Hindlimb muscle (tissue), 1 donor: ENCODE measurements around the gene PPP4C. TPM values are rescaled to one million over a fixed set of nuclear protein-coding genes. Genes with fewer than 3 reads are reported as not detected.

Experiments
- DNase-seq: peaks from one replicate; pipeline ENCODE4 v3.0.0-alpha.2; 2013
- polyA plus RNA-seq: library from polyadenylated mRNA; unstranded; fragments of 120-200 nt; gene quantifications from one replicate; pipeline ENCODE4 v1.2.1, GENCODE V29; 2013; ENCODE audit not compliant: insufficient read length

Gene PPP4C
- polyA plus RNA-seq, 1 donor = 64.3 TPM

DNA sequence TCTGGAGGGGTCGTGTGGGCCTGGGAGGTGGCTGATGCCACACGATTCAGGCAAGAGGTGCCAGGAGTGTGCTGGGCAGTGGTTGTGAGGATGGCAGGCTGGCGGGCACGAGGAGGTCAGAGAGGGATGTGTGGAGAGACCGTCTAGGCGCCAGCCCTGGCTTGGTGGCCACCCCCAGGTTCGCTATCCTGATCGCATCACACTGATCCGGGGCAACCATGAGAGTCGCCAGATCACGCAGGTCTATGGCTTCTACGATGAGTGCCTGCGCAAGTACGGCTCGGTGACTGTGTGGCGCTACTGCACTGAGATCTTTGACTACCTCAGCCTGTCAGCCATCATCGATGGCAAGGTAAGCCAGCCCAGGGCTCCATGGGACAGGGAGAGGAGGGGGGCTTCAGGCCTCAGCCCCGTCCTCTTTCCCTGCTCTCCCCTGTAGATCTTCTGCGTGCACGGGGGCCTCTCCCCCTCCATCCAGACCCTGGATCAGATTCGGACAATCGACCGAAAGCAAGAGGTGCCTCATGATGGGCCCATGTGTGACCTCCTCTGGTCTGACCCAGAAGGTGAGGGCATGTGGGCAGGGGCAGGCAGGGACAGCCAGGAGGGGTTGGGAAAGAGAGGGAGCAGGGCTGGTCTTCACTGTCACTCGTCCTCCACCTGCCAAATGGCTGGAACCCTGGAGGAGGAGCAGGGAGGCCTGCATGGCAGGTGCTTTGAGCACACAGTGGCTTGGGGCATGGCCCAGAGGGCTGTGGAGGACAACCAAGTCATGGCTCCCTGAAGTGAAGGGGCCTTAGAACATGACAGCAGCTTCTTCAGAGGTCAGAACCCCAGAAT, 7.6 kb downstream of the PPP4C start:
- DNase-seq = no peak

DNA sequence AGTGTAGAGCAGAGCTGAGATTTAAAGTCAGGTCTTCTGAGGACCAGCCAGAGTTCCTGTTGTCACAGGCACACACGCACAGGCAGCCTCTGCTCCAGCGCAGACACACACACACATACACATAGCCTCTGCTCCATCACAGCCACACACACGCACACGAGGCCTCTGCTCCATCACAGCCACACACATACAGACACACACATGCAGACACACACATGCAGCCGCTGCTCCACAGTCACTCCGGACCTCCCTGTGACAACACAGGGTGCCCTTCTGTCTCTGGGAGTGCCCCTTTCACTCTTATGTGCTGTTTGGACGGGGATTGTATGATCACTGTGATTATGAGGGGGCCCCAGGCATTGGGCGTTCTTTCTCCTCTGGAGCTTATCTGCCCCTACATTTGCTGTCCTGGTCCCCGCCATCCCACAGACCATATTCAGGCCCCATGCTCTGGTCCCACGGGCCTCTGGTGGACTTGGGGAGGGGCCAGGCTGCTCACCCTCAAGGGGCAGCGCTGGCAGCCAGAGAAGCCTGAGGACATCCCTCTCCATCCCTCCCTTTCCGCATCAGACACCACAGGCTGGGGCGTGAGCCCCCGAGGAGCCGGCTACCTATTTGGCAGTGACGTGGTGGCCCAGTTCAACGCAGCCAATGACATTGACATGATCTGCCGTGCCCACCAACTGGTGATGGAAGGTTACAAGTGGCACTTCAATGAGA, 8.5 kb downstream of the PPP4C start:
- no peak for DNase-seq

DNA sequence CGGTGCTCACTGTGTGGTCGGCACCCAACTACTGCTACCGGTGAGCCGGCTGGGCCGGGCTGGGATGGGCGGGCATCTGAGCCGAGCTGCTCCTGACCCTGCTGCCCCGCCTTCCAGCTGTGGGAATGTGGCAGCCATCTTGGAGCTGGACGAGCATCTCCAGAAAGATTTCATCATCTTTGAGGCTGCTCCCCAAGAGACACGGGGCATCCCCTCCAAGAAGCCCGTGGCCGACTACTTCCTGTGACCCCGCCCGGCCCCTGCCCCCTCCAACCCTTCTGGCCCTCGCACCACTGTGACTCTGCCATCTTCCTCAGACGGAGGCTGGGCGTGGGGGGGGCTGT, 9.0 kb downstream of the PPP4C start:
- no peak for DNase-seq

DNA sequence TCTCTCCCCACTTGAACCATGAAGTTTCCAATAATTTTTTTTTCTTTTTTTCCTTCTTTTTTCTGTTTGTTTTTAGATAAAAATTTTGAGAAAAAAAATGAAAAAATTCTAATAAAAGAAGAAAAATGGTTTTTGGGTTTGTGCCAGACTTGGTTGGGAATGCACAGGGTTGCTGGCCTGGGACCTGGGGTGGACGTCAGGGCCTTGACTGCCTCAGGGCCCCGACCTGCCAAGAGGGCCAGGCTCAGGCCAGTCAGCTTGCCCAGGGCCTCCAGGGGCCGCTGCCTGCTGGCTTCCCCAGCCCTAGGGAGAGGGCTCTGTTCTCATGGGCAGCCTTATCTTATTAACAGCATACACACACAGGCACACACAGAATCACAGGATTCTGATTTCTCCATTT, 9.5 kb downstream of the PPP4C start:
- DNase-seq = no peak

DNA sequence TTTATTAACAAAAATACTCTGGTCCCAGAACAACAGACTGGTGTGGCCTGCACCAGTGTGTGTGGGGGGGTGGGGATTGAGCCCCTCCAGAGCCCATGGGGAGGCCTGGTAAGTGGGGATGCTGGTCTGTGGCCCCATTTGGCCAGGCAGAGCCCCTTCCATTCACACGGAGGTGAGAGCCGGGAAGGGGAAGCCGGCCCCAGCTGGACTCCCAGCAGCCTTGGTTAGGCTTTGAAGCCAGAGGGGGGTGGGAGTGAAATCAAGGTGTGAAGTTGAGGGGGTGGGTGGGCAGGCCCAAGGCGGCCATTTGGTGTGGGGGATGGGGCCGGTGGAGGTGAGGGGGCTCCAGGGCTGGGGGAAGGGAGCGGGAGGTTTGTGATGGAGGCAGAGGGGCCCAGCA, 10.0 kb downstream of the PPP4C start:
- DNase-seq = no peak

DNA sequence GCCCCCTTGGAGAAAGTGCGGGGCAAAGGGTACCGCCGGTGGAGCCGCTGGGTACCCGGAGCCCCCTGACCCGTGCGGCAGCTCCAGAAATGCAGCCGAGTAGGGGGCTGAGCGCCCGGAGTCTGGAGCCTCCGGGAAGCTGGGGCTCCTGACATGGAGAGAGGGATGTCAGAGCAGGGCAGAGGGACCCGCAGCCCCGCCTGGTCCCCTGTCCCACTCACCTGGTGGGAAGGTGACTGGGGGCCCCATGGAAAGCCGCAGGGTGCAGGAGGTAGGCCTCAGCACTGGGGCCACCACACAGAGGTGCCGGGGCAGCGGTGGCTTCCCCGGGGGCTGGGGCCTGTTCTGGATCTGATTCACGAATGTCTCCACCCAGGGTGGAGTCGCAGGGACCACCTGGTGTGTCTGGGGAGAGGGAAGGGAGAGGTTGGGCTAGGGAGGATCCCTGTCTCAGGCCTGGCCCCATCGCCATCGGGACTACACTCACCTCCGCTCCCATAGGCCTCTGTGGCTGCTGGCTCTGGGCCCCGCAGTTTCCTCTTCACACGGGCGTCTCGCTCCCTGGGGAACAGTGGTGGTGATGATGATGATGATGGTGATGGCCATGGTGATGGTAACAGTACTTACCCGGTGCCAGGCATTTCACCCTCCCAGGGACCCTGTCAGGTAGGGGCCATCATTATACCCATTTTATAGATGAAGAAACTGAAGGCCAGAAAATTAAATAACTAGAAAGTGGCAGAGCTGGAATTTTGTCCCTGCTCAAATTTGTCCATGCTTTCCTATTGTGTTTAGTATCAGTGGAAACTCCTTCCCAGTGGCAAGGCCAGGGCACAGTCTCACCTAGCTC, 10.7 kb downstream of the PPP4C start:
- DNase-seq = no peak

DNA sequence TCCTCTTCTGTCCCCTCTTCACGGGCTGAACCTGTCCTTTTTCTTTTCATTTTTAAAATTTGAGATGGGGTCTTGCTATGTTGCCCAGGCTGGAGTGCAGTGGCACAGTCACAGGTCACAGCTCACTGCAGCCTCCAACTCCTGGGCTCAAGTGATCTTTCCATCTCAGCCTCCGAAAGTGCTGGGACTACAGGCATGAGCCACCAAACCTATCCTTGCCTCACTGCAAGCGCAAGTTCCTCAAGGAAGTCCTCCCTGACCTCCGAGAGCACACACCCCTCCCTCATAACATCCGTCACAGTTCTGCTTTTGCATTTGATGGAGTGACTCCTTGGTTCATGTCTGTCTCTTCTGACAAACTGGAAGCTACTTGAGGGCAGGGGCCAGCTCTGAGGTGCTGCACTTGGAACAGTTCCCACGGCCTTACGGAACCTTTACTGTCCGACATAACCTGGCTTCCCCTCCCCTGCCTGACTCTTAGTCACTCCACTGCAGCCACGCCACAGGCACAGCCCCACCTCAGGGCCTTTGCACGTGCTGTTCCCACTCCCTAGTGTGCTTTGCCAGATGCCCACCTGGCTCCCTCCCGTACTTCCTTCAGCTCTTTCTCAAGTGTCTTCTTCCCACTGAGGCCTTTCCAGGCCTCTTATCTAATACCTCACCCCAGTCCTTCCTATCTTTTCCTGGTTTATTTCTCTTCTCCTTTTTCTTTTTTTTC, 11.5 kb downstream of the PPP4C start:
- no peak for DNase-seq

DNA sequence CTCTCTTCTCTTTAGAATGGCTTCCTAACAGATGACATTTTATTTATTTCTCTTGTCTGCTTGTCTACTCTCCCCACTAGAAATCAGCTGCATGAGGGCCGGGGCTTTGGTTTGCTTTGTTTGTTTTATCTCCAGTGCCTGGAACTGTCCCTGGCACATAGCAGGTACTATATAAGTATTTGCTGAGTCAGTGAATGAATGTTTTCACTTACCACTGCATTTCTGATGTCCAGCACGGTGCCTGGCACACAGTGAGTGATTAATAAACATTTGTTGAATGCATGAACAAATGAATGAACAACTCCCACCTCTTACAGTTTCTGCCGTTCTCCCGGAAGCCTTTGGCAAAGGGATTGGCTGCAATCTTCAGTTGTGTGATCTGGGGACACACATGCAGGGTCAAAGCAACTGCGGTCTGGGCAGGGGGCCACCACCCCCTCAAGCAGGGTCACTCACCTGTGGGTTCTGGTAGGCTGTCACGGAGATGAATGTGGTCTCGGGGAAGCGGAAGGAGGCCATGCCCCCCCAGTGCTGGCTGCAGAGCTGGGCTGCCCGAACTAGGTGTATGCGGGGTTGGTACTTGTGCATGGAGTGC, 12.5 kb downstream of the PPP4C start:
- no peak for DNase-seq

DNA sequence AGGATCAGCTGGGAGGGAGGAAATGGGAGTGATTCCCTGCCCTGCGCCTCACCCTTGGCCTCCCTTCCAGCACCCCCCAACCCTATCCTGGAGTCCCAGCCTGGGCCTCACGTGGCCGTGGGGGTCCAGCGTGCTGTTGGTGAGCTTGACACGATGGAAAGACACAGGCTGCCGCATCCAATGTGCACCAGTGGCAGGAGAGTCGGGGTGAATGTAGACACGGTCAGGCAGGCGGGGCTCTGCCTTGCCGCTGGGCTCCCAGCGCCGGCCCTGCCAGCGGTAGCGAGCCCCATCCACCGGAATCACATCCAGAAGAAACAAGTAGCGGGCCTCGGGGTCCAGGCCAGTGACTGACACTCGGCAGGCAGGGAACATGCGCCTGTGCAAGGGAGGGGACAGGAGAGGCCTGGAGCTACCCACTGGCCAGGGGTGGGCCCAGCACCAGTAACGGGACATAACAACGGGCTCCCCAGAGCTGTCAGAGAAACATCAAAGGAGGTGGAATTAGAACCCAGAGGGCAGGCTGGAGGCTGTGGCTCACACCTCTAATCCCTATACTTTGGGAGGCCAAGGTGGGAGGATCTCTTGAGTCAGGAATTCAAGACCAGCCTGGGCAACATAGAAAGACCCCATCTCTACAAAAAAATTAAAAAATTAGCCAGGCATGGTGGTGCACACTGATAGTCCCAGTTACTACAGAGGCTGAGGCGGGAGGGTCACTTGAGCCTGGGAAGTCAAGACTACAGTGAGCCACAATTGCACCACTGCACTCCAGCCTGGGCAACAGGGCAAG, 13.2 kb downstream of the PPP4C start:
- DNase-seq = no peak

DNA sequence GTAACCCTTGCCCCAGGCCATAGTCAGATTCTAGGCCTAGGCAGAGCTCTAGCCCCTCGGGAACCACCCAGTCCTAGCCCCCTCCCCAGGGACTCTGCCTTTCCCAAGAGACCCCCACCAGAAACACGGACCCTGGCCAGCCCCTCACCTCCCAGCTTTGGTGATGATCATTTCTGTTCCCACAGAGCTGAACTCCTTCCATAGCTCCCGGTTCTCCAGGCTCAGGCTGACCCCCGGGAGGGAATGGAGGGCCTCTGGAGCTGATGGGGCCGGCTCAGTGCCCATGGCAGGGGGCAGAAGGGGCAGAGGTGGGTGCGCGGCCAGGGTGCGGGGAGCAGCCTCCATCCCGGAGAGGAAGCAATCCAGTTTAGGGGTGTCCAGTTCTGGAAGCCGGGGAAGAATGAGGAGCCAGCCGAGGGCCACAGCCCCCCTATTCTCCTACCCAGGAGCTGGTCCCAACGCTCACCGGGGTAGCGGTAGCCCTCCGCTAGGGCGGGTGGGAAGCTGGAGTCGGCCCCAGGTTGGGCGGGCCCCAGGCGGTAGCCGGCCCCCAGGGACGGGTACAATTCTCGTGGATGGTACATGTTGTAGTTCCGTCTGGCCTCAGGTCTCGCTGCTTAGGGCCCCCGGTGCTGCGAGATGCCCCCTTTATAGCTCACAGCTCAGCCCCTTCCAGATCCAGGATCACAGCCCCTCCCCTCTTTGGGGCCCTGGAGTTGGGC, 15.0 kb downstream of the PPP4C start:
- no peak for DNase-seq

DNA sequence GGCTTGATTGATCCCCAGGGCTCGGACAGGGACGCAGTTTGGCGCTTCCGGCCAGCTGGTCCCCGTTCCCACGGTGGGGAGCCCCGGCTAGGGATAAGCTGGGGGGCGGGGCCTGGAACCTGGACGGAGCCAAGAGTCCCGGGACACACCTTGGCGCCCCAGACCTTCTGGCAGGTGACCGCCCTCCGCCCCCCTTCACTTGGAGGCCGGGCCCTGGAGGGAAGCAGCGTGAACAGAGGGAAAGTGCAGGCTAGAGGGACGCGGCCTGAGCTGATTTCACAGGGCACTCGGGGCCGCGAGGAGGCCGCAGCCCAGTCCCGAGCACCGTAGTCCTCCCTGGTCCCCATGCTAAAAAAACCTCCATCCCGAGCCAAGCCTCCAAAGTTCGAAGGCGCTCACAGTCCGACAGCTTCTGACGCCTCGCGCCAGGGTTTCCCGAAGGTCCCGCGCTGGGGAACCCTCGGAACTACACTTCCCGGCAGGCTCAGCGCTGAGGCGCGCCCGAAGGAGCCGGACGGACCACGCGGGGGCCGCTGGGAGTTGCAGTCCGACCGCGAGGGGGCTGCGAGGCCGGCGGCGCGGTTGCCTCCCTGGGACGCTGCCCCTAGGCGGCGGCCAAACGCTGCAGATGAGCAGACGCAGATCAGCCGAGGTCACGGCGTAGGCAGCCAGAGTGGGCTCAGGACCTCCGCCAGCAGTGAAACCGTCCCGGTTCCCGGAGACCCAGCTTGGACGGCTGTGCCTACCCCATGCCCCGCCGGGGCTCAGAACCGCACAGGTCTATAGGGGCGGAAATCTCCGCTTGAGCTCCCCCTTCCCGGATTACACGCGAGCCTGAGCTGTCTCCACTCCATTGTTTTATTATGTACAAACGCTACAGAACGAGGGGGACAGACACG, 15.9 kb downstream of the PPP4C start, which contains the start of gene TBX6:
Gene TBX6, minus strand, starts transcription at position 451 of the 899 bp plus-strand sequence. CDS start 731 bp downstream, outside the sequence.
- peak; percentile 94 for DNase-seq

DNA sequence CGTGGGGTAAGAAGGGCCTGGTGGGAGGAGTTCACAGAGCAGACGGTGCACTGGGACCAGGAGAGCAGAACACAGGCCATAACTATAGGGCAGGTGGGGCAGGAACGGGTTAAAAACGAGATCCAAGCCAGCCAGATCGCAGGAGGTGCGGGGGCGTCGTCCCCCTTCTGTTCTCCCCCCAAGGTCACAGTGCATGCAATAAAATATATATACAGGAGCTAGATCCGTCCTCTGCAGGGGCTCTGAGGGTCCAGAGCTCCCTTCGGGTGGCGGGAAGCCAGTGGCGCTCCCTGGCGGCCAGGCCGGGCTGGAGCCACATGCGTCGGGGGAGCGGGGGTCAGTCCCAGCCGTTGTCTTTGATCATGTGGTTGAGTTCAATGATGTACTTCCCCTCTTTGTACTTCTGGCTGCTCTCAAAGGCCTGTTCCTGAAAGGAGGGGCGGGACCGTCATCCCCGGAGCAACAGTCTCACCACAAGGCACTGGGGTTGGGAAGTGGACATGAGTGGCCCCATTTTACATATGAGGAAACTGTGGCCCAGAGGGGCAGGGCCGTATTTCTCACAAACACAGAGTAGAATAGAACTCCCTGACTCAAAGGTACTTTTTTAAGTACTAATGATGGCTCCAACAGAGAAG, 16.7 kb downstream of the PPP4C start:
- DNase-seq = peak; percentile 54

DNA sequence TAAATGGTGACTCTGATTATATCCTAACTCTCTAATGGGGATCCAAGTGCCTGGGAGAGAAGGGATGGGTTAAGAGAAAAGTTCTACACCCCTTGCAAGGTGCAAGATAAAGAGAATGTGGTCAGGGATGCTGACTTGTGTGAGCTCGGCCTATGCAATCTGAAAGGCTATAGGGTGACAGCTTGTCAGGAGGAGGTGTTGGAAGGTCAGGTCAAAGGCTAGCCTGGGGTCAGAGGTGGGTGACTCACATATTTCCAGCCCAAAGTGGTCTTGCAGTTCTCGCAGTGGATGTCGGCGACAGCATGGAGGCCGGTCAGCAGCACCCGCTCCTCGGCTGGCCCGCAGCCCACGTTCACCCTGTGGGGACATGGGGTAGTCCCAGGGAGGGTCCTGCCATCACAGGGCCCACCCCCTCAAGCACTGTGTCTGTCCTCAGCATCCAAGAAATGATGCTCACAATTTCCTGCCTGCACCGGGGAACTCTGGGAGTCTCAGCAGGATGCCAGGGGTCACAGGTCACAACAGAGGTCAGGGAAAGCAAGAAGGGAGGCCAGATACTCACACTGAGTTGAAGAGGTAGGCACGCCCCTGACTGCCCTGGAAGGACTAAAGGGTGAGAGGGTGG, 18.9 kb downstream of the PPP4C start:
- DNase-seq = no peak

DNA sequence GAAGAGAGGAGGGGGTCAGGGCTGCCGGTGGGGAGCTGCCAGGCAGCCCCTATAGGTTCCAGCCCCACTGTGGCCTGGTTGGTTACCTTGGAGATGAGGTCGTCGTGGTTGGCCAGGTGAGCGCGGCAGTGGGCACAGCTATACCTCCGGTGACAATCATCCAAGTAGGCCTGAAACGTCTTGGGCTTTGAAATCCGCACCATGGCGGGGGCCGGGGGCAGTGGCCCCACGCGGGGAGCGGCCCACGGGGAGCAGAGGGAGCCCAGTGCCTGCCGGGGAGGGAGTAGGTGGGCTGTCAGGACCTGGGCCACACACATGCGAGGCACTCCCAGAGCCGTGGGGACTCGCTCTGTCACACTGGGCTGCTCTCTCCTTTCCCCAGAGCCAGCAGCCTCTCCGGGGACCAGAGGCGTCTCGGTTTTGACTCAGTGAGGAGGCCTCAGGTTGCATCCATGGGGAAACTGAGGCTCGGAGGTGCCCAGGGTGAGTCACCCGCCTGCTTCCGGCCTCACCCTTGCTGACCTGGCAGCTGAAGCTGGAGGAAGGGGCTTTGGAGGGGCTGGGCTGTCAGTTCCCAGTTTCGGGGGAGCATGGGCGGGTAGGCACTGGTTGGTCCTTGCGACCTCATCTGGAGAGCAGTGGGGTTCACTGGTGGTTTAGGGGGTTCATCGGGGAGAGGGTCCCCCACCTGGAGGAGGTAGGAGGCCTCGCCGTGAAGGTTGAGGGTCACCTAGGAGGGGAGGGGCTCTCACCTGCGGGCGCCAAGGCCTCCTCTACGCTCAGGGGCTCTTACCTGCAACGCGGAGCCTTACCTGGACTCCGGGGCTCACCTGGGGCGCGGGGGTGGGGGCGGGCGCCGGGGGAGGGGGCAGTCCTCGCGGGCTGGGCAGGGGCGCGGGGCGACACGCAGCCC, 19.6 kb downstream of the PPP4C start:
- no peak for DNase-seq

DNA sequence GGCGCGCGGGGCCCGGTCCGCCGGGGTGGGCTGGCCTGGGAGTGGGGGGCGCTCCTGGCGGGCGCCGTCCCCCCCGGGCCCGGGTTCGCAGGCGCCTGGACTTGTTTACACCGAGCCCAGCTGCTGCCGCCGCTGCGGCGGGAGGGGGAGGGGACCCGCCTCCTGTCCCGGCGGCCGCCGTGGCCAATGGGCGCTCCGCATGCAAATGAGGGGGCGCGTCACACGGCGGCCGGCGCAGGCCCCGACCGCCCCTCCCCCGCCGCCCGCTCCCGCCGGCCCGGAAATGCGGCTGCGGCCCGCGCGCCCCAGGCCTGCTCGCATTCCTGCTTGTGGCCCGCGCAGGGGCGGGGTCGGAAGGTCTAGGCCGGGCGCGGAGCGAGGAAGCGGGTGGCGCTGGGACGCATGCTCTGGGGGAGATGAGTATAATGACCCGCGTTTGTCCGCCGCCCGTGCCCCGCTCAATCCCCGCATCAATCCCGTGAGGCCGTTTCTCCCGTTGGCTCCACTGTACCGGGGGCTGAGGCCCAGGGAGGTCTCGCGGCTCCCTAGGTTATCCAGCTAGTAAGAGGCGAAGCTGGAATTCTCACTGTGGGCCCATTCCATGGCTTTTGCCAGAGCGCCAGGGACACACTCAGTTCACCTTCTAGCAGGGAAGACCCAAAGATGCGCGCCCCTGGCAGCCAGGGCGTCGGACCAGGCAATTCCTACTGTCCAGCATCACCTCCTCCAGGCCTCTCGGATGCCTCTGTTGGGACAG, 20.5 kb downstream of the PPP4C start, which contains the start of gene YPEL3:
Gene YPEL3, minus strand, starts transcription at position 109 of the 757 bp plus-strand sequence. CDS start 731 bp downstream, outside the sequence.
- DNase-seq = peak; percentile 92

DNA sequence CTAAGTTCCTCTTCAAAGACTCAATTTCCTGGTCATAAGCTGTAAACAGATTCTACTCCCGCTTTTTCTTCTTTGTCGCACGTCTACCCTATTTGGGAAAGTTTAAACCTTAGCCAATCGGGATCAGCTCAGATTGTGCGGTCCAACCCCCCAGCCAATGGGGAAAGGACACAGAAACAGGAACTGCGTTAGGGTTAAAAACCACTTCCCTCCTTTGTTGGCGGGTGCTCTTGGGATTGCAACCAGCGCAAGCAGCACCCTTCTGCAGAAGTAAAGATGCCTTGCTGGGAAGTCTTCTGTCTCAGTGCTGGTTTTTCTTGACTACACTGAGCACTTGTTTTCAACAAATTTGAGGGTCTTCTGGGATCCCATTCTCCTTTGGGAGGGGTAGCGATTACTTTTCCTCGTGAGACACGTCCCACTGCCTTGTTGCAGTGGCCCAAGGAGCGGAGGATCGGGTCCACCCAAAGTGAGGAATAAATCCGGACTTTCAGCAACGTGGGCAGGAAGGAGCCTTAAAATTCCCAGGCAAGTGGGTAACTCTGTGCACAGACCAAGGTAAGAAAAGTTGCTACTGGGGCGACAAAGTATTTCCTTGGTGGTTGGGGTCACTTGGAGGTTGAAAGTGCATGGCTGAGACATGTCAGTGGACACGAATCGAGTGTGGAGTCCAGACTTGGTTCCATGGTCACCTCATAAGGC, 21.2 kb downstream of the PPP4C start:
- no peak for DNase-seq
